H9 (cell line): Measurements from ENCODE around the gene LPGAT1. TPM values are rescaled to one million over a fixed set of nuclear protein-coding genes. Genes with fewer than 3 reads are reported as not detected.

ENCODE experiments used
- DNase-seq: peaks from one replicate; pipeline ENCODE4 v3.0.0-alpha.2; 2017
- H2AFZ ChIP-seq: one replicate; pipeline ENCODE4 v1.6.1; 2013; ENCODE audit warnings: mild to moderate bottlenecking, low read length, control low read depth, moderate library complexity
- H2AK5ac ChIP-seq: 2 replicates; pipeline ENCODE4 v1.6.1; 2013; ENCODE audit warnings: low read length, control low read depth, mixed read lengths; ENCODE audit not compliant: insufficient read length
- H2BK120ac ChIP-seq: one replicate; pipeline ENCODE4 v1.6.1; 2013; ENCODE audit warnings: low read depth, mild to moderate bottlenecking, low read length, control low read depth, inconsistent platforms; ENCODE audit not compliant: poor library complexity, severe bottlenecking
- H2BK12ac ChIP-seq: 2 replicates; pipeline ENCODE4 v1.6.1; 2013; ENCODE audit warnings: low read length, control low read depth, mixed read lengths, low read depth; ENCODE audit not compliant: insufficient read length
- H2BK15ac ChIP-seq: 2 replicates; pipeline ENCODE4 v1.6.1; 2013; ENCODE audit warnings: low read depth, low read length, control low read depth
- H2BK20ac ChIP-seq: one replicate; pipeline ENCODE4 v1.6.1; 2013; ENCODE audit warnings: low read depth, mild to moderate bottlenecking, low read length, control low read depth, inconsistent platforms; ENCODE audit not compliant: poor library complexity, severe bottlenecking
- H2BK5ac ChIP-seq: 2 replicates; pipeline ENCODE4 v1.6.1; 2013; ENCODE audit warnings: low read length, control low read depth, mixed read lengths; ENCODE audit not compliant: insufficient read length
- H3K14ac ChIP-seq: 2 replicates; pipeline ENCODE4 v1.6.1; 2013; ENCODE audit warnings: low read length, control low read depth; ENCODE audit not compliant: insufficient read depth
- H3K18ac ChIP-seq: 2 replicates; pipeline ENCODE4 v1.6.1; 2013; ENCODE audit warnings: low read depth, mild to moderate bottlenecking, mixed read lengths, low read length, control low read depth; ENCODE audit not compliant: insufficient read length
- H3K23ac ChIP-seq: 2 replicates; pipeline ENCODE4 v1.6.1; 2013; ENCODE audit warnings: low read length, control low read depth, mixed read lengths, low read depth; ENCODE audit not compliant: insufficient read length
- H3K23me2 ChIP-seq: 2 replicates; pipeline ENCODE4 v1.6.1; 2013; ENCODE audit warnings: low read depth, mild to moderate bottlenecking, mixed read lengths, low read length, control low read depth; ENCODE audit not compliant: insufficient read length, poor library complexity, severe bottlenecking
- H3K27ac ChIP-seq: 2 replicates; pipeline ENCODE4 v1.5.1; 2013; ENCODE audit warnings: low read length, control low read depth, mixed read lengths, low read depth; ENCODE audit not compliant: insufficient read length
- H3K27me3 ChIP-seq: 2 replicates; pipeline ENCODE4 v1.6.1; 2013; ENCODE audit warnings: low read length, control low read depth, inconsistent platforms; ENCODE audit not compliant: insufficient read depth
- H3K4ac ChIP-seq: 2 replicates; pipeline ENCODE4 v1.6.1; 2013; ENCODE audit warnings: low read depth, mild to moderate bottlenecking, control low read depth, inconsistent platforms, low read length, moderate library complexity
- H3K4me1 ChIP-seq: 2 replicates; pipeline ENCODE4 v1.6.1; 2013; ENCODE audit warnings: low read length, control low read depth, inconsistent platforms; ENCODE audit not compliant: insufficient read depth
- H3K4me2 ChIP-seq: 2 replicates; pipeline ENCODE4 v1.6.1; 2013; ENCODE audit warnings: low read length, control low read depth, mixed read lengths; ENCODE audit not compliant: insufficient read length, insufficient read depth
- H3K56ac ChIP-seq: 2 replicates; pipeline ENCODE4 v1.6.1; 2013; ENCODE audit warnings: low read depth, mild to moderate bottlenecking, mixed read lengths, low read length, control low read depth; ENCODE audit not compliant: insufficient read length
- H3K79me1 ChIP-seq: 2 replicates; pipeline ENCODE4 v1.6.1; 2013; ENCODE audit warnings: low read depth, mild to moderate bottlenecking, moderate library complexity, low read length, control low read depth, inconsistent platforms; ENCODE audit not compliant: insufficient read depth, poor library complexity, severe bottlenecking
- H3K79me2 ChIP-seq: 2 replicates; pipeline ENCODE4 v1.6.1; 2013; ENCODE audit warnings: low read length, control low read depth, inconsistent platforms; ENCODE audit not compliant: insufficient read depth
- H3K9ac ChIP-seq: 2 replicates; pipeline ENCODE4 v1.6.1; 2013; ENCODE audit warnings: low read length, control low read depth, mixed read lengths; ENCODE audit not compliant: insufficient read length; ENCODE audit errors: extremely low read depth
- H3K9me3 ChIP-seq: one replicate; pipeline ENCODE4 v1.6.1; 2013; ENCODE audit warnings: low read depth, low read length, inconsistent platforms; ENCODE audit not compliant: control insufficient read depth
- H3T11ph ChIP-seq: one replicate; pipeline ENCODE4 v1.6.1; 2013; ENCODE audit warnings: mild to moderate bottlenecking, low read length, control low read depth, inconsistent platforms
- H4K20me1 ChIP-seq: one replicate; pipeline ENCODE4 v1.6.1; 2013; ENCODE audit not compliant: control insufficient read depth, insufficient read length, insufficient read depth
- H4K5ac ChIP-seq: 2 replicates; pipeline ENCODE4 v1.6.1; 2013; ENCODE audit warnings: low read depth, mild to moderate bottlenecking, mixed read lengths, low read length, control low read depth; ENCODE audit not compliant: insufficient read length
- H4K8ac ChIP-seq: replicated peaks from 2 replicates; pipeline ENCODE4 v1.6.1; 2013; ENCODE audit warnings: low read length, control low read depth, mixed read lengths, low read depth; ENCODE audit not compliant: insufficient read length
- H4K91ac ChIP-seq: 2 replicates; pipeline ENCODE4 v1.6.1; 2013; ENCODE audit warnings: low read depth, mild to moderate bottlenecking, moderate library complexity, mixed read lengths, low read length, control low read depth; ENCODE audit not compliant: insufficient read length
- H3K27ac Mint-ChIP-seq, 3 experiments: 2 replicates in 2 of 3; 3 replicates in 1 of 3; pipeline ENCODE4 v1.8.0; 2020 to 2021; ENCODE audit warnings: mixed read lengths in 3 of 3, mild to moderate bottlenecking in 1 of 3, moderate library complexity in 1 of 3
- H3K27me3 Mint-ChIP-seq: 2 replicates; pipeline ENCODE4 v1.8.0; 2021; ENCODE audit warnings: low read depth, mild to moderate bottlenecking, moderate library complexity, mixed read lengths
- H3K36me3 Mint-ChIP-seq, 3 experiments: 2 replicates in 2 of 3; 3 replicates in 1 of 3; pipeline ENCODE4 v1.8.0; 2020 to 2021; ENCODE audit warnings: low read depth in 3 of 3, mixed read lengths in 3 of 3; ENCODE audit not compliant: insufficient read depth in 1 of 3
- H3K4me1 Mint-ChIP-seq, 2 experiments: 2 replicates each; pipeline ENCODE4 v1.8.0; 2020; ENCODE audit warnings: mixed read lengths in 2 of 2
- H3K4me3 Mint-ChIP-seq, 2 experiments: 2 replicates in 1 of 2; 3 replicates in 1 of 2; pipeline ENCODE4 v1.8.0; 2020 to 2021; ENCODE audit warnings: mild to moderate bottlenecking in 2 of 2, mixed read lengths in 2 of 2, moderate library complexity in 1 of 2
- H3K9me3 Mint-ChIP-seq, 2 experiments: 2 replicates in 1 of 2; 3 replicates in 1 of 2; pipeline ENCODE4 v1.8.0; 2020; ENCODE audit warnings: mild to moderate bottlenecking in 2 of 2, mixed read lengths in 2 of 2, moderate library complexity in 1 of 2
- CTCF ChIP-seq: fragments of 200-600 bp; sonication (generic); conservative IDR thresholded peaks from 3 replicates; pipeline ENCODE4 v1.8.0; 2021; ENCODE audit warnings: antibody characterized with exemption, mild to moderate bottlenecking
- WGBS: extraction: QIAGEN DNeasy Blood & Tissue Kit; methylation state at CpG from one replicate; pipeline ENCODE4 v1.1.7; 2013; ENCODE audit warnings: missing lambda C conversion rate, low lambda C conversion rate, mixed read lengths; ENCODE audit not compliant: insufficient read length; ENCODE audit errors: extremely low coverage; 5-methylcytosine and 5-hydroxymethylcytosine counted together
- total RNA-seq: library from RNA; stranded (reverse); gene quantifications from 2 replicates; pipeline ENCODE4 v1.2.1, GENCODE V29; 2021

LPGAT1 gene
- total RNA-seq, 1 experiment from 2014 or later = 12.2 TPM

GRCh38 chr1:211715971-211716370 is 114.6 kb downstream of the LPGAT1 start:
- Histone ChIP-seq H2BK20ac (no peak overlapping the region), H3K9ac (no peak overlapping the region), H2AK5ac (no peak overlapping the region), H3K4ac (no peak overlapping the region), H4K8ac (no peak overlapping the region), H4K20me1 (no peaks in the 10 kb centered on the region), H3K79me1 (no peaks in the 10 kb centered on the region), H4K5ac (no peak overlapping the region), H3K23me2 (no peaks in the 10 kb centered on the region), H2BK120ac (no peak overlapping the region), H2AFZ (no peak overlapping the region), H2BK12ac (no peak overlapping the region), H3K4me2 (no peak overlapping the region), H3T11ph (no peak overlapping the region), H2BK5ac (no peak overlapping the region), H3K4me1 (no peaks in the 10 kb centered on the region), H3K18ac (no peak overlapping the region), H3K14ac (no peak overlapping the region), H3K27ac (no peak overlapping the region), H4K91ac (no peak overlapping the region), H3K27me3 (no peaks in the 10 kb centered on the region), H3K79me2 (no peaks in the 10 kb centered on the region), H3K9me3 (no peaks in the 10 kb centered on the region), H2BK15ac (no peak overlapping the region), H3K56ac (no peak overlapping the region), H3K23ac (no peak overlapping the region)
- H3K4me3 Mint-ChIP-seq = no peak overlapping the region
- no peaks in the 10 kb centered on the region for H3K27me3 Mint-ChIP-seq
- no peaks in the 10 kb centered on the region for H3K9me3 Mint-ChIP-seq
- DNase-seq = no peak
- no peaks in the 10 kb centered on the region for H3K4me1 Mint-ChIP-seq
- H3K36me3 Mint-ChIP-seq = no peaks in the 10 kb centered on the region
- no peak overlapping the region for H3K27ac Mint-ChIP-seq
- TF ChIP-seq CTCF = no peak
- WGBS = no CpG with 5 or more reads among the region's 2 CpGs
